GM18870 (cell line): Measurements from ENCODE around the gene WNK2.
"Not testable (repeated sequence)": the region's sequence is repeated elsewhere in the genome, so short reads cannot be mapped to it uniquely, and the experiment has no call there.

ENCODE experiments used
- ATAC-seq: cut with Tn5 transposase; IDR thresholded peaks from one replicate; pipeline ENCODE4 v1.9.1; 2021; ENCODE audit warnings: moderate library complexity; ENCODE audit not compliant: unreplicated experiment

Gene WNK2

DNA sequence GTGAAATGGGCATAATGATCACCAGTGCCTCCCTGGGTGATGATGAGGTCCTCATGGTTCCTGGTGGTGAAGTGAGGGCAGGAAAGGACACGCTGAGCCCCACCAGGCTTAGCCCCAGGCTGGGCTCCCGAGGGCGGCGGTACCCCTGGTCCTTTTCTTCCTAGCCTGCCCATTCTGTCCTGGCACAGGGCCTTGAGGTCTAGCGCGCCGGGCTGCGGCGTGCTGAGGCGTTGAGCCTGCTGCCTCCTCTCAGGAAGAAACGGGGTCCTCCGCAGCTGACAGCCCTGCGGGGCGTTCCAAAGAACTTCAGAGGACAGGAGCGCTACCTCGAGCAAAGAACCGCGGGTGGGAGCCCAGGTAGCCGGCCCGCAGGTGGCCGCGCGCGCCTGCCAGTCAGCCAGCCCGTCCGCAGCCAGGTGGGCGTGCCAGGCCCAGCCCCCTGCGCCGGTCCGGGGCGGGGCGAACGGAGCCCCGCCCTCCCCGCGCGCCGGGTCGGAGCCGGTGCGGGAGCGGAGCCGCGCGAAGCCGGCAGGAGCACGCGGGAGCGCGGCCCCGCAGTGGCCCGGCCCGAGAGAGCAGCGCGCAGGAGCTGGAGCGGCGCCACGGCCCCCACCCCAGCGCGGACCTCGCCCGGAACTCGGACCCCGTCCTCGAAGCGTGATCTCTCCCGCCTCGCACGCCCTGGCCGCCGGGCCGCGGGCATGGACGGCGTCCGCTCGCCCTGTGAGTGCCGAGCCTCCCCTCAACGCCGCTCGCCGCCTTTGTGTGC lies at the start of gene WNK2:
Gene WNK2, plus strand, starts transcription at position 477 of the 769 bp plus-strand sequence. CDS start 791 bp downstream, outside the sequence.
- ATAC-seq: no peak

DNA sequence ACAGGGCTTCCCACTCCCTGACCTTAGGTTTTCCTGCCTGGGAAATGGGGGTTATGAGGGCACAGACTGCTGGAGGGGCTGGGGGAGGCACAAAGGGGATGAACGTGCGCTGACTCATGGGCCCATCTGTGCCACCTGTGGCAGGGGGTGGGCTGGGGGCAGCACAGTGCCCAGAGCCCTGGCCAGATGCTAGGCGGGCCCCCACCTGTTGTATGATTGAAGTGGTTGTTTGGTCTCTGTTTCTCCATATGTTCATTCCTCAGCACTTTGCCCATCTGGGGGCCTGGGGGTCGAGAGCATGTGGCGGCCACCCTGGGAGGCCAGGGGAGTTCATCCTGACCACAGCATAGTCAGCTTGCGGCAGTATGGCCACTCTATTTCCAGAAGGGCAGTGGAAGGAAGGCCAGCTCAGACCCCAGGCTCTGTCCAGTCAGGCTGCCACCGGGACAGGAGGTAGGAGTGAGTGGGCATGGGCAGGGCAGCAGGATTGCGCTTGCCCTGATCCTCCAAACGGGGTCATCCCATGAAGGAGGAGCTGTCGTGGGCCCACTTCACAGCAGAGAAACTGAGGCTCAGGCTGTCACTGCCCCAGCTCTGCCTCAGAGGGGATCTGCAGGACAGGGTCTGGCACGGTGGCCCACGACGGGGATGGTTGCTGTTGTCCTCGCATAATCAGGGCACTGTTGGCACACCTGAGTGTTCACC lies 49.0 kb upstream of the WNK2 start:
- no peak for ATAC-seq

DNA sequence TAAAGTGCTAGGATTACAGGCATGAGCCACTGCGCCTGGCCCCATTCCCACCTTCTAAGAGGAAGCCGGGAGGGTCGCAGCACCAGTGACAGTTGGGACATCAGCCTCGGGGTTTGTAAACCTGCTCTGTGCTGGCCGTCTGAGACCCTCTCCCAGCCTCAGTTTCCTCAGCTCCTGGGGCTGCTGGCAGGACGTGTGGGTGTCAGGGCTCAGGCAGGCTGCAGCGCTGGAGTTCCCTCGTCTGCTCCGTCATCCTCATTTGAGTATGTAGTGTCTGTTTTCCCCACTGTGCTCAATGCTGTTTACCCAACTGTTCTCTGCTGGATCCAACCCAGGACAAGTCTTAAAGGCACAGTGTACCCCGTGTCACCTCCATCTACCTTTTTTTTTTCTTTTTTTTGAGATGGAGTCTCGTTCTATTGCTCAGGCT lies 47.9 kb upstream of the WNK2 start:
- ATAC-seq: no peak

DNA sequence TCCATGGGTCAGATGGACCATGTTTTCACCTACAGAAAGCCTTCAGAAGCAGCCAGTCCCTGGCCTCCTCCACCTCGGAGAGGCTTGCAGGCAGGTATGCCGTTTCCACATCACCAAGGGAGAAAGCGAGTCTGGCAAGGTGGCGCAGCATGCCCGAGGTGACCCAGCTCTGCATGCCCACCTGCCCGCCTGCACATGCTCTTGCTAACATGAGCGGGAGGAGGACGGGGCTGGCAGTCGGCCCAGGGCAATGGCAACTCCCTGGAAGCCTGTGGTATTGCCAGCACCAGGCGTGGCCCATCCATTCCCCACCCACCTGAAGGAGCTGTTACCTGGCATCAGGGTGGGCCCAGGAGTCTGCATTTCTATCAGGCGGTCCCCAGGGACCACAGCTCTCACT lies 46.6 kb upstream of the WNK2 start:
- ATAC-seq: no peak

DNA sequence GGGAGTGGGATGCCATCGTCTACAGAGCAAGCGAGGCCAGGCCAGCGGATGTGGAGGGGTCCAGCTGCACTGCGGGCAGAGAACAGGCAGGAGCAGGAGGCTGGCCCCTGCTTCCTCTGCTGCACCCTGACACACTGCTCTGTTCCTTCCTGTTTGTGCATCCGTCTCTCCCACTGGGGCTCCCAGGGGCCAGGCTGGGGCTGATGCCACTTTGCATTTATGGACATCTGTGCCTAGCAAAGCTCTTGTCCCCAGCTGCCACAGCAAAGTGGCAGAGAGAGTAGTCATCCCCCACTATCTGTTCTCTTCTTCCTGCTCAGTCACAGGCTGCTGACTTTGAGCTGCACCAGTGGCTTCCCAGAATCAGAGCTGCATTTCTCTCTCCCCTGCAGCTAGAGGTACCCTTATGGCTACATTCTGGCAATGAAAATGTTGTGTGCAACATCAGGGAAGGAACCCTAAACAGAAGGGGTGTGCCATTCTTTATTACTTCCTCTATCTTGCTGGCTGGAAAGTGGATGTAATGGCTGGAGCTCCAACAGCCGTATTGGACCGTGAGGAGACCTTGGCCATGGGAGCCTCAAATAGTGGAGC lies 45.7 kb upstream of the WNK2 start:
- no peak for ATAC-seq

DNA sequence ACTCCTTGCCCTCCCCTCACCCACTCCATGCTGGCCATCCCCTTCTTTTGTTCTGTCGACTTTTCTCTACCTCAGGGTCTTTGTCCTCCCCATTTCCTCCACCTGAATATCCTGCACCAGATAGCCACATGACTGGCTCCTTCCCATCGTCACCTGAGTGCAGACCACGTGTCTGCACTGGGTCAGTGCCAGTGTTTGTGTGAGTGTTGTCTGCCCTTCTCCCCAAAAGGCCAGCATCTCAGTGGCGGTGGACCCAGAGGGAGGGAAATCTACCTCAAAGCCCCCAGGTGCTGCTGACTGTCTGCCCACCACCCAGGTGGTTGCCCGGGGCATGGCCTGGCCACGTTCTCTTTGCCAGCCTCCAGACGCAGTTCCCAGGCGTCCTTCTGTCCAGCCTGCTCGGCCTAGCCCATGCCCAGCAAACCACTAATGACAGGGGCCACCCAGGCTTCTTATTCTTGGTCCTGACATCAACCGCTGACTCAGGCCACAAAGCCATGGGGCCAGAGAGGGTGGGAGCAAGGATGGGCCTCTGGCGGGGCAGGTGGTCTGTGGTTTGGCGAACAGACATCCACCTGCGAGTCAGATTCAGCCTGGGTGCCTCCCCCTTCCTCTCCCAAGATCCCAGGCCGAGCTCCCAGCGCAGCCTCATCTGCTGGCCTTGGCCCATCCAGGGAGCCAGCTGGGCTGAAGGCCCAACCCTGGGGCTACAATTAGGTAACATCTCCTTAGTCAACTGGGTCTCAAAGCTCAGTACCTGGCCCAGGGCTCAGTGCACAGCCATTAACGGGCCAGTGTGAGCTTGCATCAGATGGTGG lies 44.4 kb upstream of the WNK2 start:
- no peak for ATAC-seq

DNA sequence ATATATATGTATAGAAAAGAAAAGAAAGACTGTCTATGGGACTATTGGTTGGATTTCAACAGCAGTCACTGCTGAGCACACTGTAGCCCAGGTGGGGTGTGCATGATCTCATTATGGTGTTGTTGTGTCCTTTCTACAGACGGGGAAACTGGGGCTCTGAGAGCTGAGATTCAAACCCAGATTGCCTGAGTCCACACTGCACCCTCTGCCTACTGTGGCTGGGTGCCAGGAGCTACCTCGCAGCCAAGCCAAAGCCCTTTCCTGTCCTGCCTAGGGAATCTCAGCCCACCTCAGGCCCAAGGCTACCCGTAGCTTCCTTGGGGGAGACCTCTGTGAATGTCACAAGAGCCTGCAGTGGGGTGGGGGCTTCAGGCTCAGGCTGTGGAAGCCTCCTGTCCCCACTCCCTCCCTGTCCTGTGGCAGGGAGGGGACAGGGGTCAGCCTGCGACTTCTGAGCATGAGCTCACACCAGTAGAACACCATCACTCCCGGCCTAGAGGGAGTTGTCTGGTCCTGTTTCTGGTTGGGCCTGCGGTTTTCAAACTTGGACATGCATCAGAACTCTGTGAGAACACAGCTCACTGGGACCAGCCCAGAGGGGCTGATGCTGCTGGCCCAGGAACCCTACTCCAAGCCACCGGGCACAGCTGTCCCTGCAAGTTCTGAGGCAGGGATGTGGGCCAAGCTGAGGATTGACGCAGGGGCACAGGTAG lies 42.0 kb upstream of the WNK2 start:
- no peak for ATAC-seq

DNA sequence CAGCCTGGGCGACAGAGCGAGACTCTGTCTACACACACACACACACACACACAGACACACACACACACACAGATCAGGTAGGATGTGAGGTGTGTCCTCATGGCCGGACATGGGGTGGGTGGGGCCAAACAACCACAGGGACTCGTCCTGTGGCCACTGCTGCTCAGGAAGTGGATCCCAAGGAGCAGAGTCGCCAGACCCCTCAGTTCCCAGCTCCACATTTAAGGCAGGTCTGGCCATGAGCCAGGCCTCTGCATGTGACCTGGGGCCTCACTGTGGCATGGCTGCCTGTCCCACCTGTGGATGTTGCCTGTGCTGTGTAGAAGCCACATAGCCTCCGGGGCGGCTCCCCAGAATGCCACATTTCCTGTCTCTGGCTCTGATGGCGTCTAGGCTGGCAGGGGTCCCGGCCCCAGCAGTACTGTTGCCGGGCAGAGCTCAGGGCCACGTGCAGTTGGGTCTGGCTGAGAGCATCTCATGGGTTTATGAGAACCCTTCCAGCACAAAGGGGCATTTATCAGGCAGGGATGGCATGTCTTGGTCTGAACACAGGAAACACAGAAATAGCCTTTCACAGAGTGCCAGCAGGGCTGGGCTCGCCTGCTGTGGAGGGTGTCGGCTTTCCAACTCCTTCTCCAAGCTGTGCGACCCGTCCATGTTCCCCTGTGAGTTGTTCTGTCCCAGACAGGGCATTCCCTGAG lies 40.0 kb upstream of the WNK2 start:
- ATAC-seq: no peak

DNA sequence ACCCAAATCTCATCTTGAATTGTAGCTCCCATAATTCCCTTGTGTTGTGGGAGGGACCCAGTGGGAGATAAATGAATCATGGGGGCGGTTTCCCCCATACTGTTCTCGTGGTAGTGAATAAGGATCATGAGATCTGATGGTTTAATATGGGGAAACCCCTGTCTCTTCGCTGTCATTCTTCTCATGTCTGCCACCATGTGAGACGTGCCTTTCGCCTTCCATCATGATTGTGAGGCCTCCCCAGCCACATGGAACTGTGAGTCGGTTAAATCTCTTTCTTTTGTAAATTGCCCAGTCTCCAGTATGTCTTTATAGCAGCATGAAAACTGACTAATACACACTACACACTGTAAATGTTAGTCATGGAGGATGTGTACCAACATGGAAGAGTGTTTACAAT lies 37.2 kb upstream of the WNK2 start:
- ATAC-seq: not testable (repeated sequence)

DNA sequence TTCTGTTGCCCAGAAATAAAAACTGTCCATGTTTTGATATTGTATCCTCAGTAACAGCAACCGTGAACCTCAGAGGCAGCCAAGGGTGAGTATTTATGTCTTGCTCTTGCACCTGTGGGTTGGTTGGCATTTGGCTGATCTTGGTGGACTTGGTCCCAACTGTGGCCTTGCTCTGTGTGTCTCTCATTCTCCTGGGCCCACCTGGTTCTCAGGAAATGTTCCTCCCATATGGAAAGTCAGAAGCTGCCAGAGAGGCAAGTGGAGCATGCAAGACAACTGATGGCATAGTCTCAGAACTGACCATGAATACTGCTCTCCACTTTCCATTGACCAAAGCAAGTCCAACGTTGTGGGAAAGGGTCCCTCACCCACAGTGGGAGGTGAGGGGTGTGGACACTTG lies 36.3 kb upstream of the WNK2 start:
- no peak for ATAC-seq

DNA sequence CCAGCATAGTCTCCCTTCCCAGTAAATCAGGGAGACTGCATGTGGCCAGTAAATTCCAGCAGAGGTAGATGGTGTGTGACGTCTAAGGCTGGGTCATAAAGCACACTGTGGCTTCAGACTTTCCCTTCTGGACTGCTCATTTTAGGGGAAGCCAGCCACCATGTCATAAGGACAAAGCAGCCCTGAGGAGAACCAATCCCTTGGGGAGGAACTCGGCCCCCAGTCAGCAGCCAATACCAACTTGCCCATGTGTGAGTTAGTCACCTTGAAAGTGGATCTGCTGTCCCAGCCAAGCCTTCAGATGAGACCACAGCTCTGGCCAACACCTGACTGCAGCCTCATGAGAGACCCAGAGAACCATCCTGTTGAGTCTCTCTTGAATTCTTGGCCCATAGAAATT lies 35.2 kb upstream of the WNK2 start:
- no peak for ATAC-seq

DNA sequence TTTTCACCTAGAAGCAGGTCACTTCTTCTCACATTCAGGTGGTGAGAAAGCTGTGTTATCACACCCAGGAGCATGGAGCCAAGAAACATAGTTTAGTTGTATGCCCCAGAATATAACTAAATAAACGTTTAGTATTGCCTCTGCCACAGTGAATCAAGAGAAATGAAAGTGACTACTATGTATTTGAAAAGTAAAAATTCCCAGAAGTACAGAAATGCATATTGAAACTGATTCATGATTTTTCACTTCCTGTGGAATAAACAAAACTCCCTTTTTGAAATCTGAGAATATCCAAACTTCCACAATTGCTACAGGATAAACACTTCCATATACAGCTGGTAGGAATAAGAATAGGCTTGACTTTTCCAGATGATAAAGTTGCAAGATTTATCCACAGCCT lies 34.6 kb upstream of the WNK2 start:
- no peak for ATAC-seq

DNA sequence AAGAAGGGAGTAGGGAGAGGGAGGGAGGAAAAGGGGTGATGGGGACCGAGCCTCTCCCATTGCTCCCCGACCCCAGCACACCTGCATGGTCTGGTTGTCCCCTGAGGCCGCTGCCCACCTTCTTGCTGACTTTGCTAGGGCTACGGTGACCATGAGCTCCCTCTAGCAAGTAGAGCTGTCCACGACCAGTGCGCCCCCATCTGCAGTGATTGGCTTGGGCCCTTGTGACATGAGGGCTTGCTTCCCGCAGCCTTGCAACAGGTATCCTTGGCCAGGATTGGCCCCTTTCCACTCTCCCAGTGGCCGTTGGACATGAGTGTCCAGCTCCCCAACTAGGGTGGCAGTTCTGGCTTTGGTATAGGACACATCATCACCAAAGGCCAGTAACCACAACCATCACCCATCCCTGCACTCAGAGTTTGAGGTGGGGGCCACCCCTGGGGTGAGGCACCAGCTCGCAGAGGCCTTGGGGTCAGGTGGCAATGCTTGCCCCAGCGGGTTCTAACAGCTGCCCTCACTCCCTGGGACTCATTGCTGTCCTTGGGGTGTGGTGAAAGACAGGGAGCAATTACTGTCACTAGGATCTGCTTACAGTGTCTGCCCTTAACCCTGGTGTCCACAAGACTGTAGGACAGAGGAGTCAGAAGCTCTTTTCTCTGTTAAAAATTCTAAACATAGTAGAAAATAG lies 32.7 kb upstream of the WNK2 start:
- no peak for ATAC-seq

DNA sequence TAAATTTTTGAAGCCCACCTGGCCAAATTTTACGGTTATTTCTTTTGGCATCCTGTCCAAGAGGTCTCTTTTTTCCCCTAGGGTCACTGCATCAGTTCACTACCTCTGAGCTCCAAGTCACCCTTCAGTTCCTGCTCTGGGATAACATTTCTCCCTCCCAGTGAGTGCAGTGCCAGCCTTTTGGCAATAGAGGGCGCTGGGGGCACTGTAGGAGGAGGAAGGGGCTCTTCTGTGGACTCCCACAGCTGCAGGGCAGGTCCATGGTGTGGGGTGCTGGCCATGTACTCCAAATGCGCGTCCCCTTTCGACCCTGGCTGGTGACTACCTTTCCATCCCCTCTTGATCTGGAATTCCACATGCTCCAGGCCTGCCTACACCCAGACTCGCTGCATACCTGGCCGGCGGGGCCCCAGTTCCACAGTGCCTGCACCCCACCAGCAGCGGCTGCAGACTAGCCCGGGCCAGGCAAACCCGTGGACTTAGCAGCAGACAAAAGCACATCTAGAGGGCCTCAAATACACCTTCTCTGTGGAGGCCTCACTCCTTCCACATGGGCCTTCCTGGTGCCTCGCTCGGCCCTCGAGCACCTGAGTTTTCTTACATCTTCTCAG lies 29.5 kb upstream of the WNK2 start:
- ATAC-seq: no peak

DNA sequence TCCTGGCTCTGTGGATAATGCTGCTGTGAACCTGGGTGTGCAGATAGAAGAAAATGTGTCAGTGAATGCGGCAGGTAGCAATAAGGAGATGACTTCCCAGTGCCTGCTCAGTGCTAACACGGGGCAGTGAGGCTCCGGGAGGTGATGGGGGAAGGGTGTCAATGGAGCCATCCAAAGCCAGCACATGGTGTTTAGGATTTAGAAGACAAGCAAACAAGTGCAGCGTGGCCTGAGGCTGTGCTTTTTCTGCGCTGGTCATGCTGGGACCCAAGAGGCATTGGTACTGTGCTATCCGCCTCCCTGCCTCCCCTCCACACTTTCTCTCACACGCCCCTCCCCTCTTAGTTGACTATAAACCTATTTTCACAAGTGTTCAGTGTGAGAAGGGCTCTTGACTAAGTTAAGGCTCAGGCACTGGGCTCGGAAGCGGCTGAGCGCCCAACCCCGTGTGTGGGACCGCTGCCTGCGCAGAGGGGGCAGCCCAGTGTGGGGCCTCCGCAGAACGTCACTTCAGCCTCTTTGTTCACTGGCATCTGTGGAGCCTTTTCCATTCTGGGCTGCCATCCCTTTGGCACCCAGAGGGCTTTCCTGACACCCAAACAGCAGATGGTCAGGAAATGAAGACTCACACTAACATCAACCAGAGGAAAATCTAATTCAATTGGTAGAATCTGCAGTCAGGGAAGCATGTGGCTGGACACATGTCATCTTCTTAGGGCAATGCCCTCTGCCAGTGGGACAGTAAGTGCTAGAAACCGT lies 28.0 kb upstream of the WNK2 start:
- ATAC-seq: no peak

DNA sequence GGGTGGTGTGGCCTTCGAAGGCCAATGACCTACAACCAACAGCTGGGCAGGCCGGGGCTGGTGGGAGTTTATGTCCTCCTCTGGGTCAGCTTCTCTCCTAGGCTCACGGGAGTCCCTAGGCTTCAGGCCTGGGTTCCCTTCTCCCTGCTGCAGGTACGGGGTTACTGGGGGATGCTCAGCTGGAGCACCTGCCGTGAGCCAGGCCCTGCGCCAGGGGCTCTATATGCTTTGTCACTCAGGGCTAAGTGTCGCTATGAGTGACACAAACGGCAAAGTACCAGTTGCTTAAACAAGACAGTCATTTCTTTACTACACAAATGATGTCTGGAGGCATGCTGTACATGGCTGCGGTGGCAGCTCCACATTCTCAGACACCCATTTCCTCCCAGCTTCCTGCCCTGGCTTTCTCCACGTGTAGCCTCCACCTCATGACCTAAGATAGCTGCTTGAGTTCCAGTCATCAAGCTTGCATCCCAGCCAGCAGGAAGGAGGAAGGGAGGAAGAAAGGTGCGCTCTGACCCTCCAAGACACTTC lies 27.4 kb upstream of the WNK2 start:
- ATAC-seq: peak; percentile 63

DNA sequence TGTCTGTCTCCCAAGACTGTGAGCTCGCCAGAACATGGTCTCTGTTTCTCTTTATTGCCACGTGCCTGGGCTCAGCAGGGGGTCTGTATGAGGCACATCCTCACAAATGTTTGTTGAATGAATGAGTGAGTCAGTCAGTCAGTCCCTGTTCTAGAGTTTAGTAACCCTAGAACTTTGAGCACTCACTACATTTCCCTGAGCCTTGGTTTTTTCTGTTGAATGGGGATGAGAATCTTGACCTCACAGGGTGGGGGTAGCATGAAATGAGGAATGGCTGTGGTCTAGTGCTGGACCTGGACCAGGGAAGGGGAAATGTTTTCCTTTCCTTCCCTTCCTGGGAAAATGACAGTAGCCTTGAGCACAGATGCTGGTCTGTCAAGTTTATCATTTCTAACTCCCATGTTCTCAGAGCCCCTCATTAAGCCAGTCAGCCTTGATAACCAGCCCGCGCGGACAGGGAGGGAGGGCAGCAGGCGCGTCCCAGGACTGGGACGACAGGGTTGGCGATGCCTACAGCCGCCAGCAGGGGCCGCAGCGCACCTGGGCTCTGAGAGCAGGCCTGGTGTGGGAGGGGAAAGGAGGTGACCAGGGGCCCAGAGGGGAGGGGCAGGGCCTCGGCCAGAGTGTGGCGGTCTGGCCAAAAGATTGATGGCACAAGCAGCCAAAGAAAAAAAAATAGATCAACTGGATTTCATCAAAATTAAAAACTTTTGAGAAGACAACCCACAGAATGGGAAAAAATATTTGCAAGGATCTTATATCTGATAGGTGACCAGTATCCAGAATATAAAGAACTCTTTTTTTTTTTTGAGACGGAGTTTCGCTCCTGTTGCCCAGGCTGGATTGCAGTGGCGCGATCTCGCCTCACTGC lies 24.1 kb upstream of the WNK2 start:
- ATAC-seq: no peak
